HG02610 (cell line): ENCODE measurements around the gene RAB11FIP4.

Experiments
- ATAC-seq: cut with Tn5 transposase; IDR thresholded peaks from one replicate; pipeline ENCODE4 v1.9.1; 2021; ENCODE audit warnings: mild to moderate bottlenecking, moderate library complexity; ENCODE audit not compliant: unreplicated experiment

Gene RAB11FIP4

DNA sequence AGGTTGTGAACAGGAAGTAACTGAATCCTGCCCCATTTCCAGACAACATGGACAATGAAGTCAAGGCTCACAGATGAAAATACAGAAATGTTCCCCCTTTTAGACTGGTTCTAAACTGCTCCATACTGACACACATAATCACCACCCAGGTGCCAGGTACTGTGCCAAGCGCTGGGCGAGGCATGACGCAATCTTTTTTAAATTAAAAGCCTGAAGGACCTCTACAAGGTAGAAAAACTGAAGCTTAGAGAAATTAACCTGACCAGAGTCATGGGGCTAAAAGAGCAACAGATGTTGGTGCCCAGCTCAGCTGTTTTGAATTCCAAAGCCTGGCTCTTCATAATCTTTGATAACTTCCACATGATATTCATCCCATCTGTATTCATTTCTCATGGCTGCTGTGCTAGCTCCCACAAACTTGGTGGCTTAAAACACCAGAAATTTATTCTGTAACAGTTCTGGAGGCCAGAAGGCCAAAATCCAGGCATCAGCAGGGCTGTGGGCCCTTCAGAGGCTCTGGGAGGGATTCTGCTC, 4.9 kb upstream of the RAB11FIP4 start:
- ATAC-seq, result no peak

DNA sequence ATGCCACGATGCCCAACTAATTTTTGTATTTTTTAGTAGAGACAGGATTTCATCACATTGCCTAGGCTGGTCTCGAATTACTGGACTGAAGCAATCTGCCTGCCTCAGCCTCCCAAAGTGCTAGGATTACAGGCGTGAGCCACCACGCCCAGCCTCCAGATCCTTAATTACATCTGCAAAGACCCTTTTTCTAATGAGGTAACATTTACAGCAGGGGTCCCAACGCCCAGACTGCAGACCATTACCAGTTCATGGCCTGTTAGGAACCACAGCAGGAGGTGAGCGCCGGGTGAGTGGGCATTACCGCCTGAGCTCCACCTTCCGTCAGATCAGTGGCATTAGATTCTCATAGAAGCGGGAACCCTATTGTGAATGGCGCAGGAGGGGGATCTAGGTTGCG, 4.0 kb upstream of the RAB11FIP4 start:
- ATAC-seq, result no peak

DNA sequence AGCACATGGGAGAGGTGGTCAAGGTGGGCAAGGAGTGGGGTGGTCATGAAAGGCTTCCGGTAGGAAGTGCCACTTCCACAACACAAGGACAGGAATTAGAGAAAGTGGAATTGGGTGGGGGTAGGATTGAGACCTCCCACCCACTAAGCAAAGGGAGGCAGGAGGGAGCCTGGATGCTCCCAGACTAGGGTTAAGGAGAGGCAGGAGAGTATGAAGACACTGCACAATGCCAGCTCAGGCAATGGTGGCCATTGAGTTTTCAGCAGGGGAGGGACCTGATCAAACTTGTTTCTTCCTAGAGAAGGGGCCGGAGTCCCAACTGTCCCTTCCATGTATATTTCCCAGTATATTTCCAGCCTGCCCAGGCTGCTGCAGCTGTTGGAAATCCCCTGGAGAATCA, 3.1 kb upstream of the RAB11FIP4 start:
- no peak for ATAC-seq

DNA sequence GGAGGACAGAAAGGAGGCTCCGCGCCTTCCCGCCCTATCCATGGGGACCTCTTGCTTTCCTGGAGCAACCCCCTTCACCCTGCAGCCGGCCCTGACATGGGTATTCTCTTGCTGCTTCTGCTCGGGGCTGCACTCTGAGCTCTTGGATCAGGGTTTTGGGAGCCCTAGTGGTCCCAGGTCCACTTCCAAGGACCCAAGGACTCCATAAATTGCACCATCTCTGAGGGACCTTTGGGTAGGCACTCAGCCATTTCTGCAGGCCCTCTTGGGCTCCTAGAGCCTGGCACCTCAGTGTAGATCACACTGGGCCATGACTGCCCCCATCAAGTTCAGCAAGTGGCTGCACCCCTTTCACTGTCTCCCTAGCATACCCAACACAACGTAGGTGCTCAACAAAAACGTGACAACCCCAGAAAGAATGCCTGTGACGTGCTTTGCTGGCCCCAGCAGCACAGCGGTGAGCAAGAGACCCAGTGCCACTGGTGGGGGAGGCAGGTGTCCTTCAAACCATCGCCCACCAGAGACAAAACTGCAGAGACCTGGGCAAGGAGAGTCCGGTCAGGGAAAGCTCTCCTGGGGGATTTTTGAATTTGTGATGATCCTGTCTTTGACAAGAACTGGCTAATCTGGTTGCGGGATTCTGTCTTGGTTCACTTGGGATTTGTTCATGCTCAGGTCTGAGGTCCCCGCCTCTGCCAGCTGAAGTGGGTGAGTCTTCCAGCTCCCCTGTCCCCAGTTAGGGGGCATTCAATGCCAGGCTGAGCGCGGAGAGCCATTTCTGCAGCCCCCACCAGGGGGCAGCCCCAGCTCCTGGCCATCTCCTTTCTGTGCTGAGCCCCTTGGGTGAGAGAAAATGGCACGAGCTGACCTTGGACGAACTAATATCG, 2.5 kb upstream of the RAB11FIP4 start:
- ATAC-seq, result no peak

DNA sequence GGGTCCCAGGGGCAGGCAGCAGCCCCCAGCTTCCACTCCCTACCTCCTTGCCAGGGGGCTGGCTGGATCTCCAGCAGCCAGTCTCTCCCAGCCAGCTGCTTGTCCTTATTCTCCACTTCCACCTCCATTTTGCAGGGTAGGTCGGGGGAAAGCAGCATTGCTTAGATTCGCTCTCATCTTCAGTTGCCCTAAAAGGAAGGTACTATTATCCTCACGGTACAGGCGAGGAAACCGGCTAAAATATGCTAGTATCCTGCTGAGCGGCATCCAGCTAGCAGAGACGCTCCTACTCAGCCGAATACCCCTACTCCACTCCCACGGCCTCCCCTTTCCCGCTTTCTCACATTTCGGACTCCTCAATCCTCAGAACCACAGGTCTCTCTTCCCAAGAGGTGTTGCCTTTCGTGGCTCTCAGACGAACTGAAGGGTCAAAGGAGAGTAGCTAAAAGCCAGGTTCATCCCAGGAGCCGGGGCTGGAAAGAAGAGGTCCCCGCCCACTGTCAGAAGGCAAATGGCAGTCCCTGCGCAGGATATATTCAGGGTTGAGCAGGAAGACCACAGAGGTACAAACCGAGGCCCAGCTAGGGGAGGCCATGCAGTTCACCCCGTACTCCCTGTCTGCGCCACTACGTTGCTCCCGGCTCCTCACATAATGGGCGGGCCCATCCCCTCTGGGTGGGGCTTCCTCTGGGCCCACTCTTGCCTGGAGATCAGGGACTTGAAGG, 1.7 kb upstream of the RAB11FIP4 start:
- no peak for ATAC-seq

DNA sequence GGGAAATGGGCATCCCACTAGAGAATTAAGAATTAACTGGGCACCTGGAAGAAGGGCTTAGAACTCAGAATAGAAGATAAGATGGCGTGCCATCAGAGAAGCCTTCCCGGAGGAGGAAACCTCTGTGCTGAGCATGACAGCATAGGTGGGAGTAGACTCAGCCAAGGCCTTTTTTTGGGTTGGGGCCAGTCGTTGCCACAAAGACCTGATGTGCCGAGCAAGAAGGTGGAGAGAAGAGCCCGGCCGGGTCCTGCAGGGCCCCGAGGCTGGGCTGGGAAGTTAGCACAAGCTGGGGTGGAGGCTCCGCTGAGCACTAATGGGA, 1.1 kb upstream of the RAB11FIP4 start:
- ATAC-seq, result no peak

DNA sequence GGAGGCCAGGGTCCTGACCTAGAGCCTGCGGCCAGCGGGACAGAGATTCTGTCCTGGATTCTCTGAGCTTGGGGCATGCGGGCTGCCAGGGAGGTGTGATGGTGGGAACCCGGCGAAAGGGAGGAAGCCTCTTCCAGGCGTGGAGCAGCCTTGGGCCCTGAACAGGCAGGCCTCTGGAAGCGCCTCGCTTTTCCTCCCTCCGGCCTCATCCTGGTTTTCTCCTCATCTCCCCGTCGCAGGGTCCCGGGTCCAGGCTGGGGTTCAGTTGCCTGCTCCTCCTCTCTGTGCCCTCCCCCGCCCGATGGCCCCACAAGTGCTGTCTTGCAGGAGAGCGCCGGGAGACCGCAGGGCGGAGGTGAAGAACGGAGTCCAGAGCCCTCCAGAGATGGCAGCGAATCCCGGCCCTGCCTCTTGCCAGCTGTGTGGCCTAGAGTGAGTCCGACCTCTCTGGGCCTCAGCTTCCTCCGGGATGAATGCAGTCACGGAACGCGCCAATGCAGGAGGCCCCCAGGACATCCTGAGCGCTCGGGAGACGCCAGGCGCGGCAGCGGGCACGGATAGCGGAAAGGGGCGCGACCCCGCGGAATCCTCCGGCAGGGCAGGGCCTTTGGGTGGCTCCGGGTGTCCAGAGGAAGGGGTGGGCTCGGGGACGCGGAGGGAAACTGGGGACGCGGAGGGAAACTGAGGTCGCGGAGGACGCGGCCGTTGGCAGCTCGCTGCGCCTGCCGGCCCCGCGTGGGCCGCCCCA, 553 bp upstream of the RAB11FIP4 start:
- ATAC-seq, result no peak

DNA sequence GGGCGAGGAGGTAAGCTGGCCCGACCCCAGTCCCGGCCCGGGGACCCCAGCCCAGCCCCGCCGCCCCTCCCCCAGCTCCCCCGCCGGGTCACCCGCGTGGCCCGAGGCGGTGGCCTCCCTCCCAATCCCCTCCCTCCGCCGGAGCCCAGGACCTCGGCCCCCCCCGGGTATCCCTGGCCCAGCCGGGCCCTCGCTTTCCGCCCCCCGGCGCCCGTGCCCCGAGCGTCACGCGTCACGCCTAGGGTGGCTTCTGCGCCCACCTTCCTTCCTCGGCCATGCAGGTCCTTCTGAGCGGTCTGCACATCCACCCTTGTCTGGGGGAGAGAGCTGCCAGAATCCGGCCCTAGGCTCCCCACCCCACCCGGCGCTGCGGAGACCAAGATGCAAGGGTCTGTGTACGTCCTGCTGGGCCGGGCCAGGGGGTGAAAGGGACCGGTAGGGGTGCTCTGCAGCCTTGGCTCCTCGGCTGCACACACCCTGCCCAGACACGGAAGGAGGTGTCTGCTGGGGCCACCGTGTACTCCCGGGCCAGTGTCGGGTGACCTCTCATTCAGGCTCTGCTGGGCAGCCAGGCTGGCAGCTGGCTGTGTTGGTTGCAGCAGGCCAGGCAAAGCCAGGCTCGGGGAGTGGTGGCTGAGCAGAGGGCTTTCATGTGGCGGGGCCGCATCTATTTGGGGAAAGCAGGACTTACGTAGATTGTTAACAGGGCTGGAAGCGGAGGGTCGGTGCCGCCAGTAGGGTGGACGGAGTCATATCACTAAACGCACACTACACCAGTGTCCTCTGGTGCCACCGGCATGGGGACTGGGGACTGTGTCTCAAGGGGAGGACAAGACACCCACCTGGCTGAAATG, 754 bp downstream of the RAB11FIP4 start:
- ATAC-seq, result no peak

DNA sequence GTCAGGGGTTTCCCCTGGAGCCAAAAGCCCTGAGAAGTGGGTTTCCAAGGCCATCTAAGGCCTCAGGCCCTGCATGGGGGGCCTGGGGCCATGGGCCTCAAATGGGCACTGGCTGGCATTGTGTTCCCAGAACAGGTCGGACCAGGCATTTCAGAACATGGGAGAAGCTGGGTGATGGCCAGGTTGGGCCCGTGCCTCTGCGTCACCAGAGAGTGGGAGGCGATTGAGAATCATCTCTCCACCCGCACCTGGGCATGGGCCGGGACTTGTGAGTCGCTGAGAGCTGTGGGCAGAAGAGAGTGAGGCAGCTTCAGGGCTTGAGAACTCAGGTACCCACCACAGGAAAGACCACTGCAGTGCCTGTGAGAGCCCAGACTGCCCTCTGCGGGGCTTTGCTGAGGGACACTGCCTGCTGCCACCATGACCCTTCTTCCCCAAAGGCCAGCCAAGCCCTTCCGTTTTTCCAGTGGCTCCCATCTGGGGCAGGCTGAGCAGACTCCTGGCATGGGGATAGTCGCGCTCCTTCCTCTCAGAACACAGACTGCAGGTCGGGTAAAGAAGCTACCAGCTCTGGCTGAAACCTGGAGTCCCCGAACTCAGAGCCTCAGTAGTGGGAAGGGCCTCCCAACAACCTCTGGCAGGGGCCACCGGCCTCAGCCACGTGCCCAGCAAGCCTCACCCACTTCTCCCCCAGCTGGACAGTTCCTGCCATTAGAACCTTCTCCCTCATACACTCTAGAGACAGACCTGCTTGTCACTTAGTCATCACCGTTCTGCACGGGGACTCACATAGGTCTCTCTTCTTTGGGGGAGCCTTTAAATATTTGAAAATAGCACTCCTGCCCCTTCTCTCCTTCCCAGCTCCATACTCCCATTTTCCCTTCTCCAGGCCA, 1.6 kb downstream of the RAB11FIP4 start:
- ATAC-seq, result no peak

DNA sequence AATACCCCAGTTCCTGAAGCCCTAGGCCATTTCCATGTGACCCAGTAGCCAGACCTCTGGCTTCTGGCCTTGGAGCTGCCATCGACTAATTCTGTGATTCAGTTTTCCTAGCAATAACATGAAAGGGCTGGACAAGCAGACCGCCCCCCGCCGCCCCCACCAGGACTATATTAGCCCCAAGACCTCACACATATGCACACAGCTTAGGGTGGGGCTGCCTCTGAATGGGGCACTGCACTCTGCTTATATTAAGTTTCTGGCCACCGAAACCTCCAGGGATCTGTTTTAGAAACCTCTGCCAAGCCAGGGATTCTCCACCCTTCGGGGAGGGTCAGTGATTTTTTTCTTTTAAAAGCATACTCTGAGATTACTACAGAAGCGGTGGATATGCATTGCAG, 2.3 kb downstream of the RAB11FIP4 start:
- ATAC-seq, result no peak

DNA sequence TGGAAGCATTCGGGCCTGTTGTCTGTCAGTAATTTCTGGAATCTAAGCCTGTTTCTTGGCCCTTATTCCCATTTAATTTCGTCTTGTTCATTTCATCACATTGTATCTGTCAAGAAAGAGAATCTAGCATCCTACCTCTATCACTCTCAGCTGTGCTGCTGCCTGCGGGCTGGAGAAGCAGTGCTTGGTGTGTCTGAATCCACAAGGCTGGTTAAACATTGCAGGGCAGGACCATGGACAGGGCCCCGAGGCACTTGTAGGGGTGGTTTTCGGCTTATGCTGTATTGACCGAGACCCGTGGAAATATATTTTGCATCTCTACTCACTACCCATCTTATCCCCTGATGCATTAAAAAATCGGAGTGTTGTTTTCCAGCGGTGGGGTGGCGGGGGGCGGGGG, 3.1 kb downstream of the RAB11FIP4 start:
- ATAC-seq, result no peak

DNA sequence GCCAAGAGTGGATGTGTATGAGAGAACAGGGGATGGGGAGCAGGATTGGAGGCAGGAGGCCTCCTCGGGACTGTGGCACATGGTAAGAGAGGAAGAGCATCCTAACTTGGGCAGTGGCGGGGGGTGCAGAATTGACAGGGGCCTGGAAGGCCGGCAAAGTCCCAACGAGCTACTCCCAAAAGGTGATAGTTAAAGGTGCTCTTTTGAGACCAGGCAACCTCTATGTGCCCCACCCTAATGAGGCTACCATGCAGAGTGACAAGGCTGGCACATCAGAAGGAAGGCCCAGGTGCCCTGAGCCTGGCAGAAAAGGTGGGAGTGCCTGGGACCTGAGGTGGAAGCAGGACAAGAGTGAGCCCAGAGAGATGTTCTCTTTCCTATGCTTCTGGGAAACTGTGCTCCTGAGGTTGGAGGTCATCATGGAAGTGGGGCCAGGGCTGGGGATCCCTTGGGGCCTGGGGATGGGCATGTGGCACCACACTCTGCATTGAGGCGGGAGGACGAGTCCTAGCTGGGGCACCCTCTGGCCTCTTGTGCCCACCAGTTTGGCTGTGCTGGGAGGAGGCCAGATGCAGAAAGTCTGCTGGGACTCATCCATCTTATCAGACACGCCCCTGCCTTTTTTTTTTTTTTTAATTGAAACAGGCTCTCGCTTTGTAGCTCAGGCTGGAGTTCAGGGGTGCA, 5.9 kb downstream of the RAB11FIP4 start:
- ATAC-seq, result no peak

DNA sequence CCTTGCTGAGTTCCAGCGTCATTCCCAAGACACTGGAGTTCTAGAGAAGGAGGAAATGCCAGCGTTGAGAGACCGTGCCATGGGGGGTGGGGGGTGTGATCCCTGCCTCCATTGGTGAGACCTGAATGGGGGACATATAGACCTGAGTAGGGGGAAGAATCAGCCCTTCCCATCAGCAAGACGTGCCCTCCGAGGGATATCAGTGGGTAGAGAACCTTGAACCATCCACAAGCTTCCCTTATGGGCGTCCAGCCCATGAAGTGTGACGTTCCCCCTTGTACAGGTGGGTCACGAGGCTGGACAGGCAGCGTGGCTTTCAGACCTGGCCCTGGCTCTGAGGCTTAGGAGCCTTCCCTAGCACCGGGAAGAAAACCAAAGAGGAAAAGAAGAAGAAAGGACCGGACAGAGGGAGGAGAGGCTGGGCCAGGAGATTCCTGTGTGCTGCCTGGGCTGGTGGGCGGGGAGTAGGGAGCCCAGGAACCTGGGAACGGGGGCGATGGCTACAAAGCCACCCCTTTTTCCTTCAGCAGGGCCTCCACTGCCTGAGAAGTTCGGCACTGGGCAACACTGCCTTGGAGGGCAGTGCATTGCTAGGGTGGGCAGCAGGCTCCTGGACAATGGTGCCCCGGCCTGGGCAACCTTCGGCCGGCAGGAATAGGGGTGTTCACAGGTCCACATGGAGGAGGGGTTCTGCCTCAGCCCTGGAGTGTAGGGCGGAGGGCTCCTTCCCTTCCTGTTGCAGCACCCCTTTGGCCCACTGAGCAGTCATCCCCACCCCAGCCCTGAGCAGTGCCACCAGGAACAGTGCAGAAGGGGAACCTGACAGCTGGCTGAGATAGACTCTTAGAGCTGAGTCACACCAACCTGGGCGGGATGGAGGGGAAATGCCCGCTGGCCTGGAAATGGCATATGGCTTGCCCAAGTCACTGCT, 7.2 kb downstream of the RAB11FIP4 start:
- no peak for ATAC-seq

DNA sequence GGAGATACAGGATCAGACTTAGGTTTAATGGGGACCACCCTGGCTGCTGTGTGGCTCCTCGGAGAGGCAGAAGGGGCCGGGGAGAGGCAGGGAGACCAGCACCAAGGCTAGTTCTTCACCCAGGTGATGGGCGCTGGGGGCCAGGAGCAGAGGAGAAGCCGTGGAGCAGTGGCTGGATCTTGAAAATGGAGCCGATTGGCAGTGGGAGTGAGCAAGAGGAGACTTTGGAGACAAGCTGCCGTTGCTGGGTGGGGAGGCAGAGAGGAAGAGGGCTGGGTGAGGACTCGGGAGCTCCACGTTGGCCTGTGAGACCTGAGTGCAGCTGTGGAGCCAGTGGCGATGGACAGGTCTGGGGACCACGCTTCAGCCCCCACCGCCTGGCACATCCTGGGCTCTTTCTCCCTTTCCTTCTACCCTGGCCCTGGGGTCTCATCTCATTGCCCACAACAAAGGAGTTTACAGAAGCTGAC, 9.0 kb downstream of the RAB11FIP4 start:
- no peak for ATAC-seq

DNA sequence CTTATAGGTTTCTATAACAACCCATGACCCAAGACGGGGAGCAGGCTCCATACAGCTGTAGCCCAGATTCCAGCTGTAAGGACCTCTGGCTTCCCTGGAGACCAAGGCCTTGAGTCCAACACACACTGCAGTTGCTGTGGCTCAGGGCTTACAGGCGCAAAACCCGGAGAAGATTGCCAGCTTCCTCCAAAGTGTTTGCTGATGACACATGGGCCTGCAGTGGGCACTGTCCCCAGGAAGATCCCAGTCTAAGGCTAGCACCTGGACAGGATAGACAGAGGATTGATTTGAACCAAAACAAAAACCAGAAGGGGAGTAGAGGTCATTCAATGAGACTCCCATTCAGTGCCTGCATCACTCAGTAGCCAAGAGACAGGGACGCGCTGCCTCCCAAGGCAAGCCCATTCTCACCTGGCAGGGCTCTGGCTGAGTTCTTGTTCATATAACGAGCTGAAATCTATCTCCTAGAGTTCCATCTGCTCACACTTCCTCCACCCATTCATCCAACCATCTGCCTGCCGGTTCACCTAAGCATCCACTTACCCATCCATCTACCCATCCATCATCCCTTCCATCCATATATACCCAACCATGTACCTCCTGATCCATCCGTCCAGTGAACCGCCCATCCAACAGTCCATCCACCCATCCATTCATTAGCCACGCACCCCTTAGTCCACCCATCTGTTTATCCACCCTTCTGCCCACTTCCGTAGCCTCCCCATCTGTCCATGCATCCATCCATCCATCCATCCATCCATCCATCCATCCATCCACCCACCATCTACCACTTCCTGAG, 10.2 kb downstream of the RAB11FIP4 start:
- no peak for ATAC-seq

DNA sequence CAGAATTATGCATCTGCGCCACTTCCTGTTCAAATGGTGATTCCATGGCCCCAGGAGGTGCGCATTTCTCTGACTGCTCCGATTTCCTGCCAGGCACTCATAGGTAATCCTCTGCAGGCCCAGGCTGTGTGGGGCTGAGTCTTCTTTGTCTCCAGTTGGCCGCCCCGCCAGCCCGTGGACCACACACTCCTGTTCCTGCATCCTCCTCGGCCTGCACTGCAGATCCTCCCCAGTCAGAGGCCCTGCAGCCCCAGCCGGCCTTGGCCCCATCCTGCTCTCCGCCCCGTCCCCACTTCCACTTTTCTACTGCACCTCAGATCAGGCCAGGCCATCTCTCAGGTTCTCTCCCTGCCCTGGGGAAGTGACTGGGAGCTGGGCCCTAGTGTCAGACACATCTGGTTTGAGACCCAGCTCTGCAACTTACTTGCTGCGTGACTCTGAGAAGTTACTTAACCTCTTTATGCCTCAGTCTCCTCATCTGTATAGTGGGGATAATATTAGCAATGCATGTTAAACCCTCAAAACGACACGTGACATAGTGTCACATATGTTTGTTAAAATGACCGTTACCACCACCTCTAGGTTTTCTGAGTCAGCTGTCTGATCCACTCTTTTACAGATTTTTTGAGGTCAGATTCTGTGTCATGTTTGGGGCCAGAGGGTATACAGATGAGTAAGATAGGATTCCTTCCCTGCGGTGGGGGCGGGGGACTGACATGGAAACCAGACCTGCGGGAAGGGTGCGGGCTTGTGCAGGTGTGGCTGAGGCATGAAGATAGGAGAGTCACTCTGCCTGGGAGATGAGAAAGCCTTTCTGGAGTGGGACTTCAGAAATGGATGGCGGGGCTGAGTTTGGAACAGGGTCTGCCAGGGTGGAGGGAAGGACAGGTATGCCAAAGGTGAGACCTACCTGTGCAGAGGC, 12.8 kb downstream of the RAB11FIP4 start:
- no peak for ATAC-seq
